ENCODE data around the gene COX8A. TPM values are rescaled to one million over a fixed set of nuclear protein-coding genes. Genes with fewer than 3 reads are reported as not detected.

Gene COX8A
- polyA plus RNA-seq, 3 donors: 196 to 245 (median 218) TPM

- no peak for DNase-seq (ENCODE audit: low read depth in 3 of 3, low spot score in 2 of 3)
Measured at GRCh38 chr11:64001484-64002420, 27.3 kb downstream of the COX8A start.

GRCh38 chr11:64003807-64004589 is 29.6 kb downstream of the COX8A start:
- DNase-seq (ENCODE audit: low read depth in 3 of 3, low spot score in 2 of 3): no peak

DNA sequence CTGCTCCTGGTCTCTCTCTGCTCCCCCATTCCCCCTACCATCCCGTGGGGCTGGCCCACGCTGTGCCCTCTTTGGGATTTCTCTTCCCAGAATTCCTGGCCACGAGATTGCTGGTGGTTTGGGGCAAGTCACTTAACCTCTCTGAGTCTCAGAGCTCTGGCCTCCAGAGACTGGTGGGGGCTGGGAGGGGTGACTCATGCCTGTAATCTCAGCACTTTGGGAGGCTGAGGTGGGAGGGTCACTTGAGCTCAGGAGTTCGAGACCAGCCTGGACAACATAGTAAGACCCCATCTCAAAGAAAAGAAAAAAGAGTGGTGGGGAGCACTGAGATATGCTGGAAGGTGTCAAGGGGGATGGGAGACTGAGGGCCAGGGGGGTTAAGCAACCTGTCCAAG is 30.2 kb downstream of the COX8A start:
- DNase-seq (ENCODE audit: low read depth in 3 of 3, low spot score in 2 of 3): no peak

GRCh38 chr11:64005691-64006090 is 31.3 kb downstream of the COX8A start:
- no peak for DNase-seq (ENCODE audit: low read depth in 3 of 3, low spot score in 2 of 3)

GRCh38 chr11:64006398-64006797 is 32.0 kb downstream of the COX8A start:
- no peak for DNase-seq (ENCODE audit: low read depth in 3 of 3, low spot score in 2 of 3)

DNA sequence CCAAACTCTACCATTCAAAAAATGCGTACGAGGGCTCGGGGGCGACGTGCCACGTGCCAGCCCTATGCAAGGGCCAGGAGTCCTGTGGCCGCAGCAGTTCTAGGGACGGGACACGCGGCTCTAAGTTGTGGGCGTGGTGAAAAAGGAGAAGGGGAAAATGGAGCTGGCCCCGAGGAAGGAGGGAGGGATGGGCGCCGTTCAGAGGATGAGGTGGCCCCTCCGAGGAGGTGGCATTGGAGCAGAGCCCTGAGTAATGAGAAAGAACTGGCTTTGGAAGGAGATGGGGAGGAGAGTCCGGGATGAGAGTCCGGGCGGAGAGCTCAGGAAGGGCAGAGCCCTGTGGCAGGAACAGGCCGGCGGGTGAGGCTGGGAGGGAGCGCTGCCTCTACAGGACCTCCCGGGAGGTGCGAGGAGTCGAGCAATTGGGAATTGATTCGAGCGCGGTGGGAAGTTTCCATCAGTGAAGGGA is 32.8 kb downstream of the COX8A start:
- no peak for DNase-seq (ENCODE audit: low read depth in 3 of 3, low spot score in 2 of 3)

DNA sequence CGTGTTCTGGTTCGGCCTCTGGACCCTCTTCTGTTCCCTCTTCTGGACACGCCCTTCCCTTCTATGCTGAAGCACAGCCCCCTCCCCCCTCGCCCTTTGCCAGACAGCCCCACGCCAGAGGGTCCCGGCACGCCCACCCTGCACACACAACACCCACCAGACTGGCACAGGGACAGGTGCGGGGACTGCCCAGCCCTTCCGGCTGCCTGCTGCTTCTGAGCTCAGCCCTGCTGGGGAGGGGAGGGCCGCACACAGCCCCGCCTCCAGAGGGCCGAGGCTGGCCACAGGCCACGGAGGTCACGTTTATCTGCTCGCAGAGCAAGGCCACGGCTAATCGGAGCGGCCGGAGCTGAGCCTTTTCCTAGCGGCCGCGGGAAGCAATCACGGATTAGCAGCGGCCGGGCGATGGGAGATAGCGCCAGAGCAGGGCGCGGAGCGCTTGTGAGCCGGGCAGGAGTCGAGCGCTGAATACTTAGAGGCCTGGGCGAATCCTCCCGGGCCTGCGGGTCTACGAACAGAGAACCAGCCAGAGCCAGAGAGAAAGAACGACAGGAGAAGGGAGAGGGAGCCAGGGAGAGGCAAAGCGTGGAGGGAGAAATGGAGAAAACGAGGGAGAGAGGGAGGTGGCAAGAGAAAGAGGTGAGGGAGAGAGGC is 33.3 kb downstream of the COX8A start:
- no peak for DNase-seq (ENCODE audit: low read depth in 3 of 3, low spot score in 2 of 3)

- no peak for DNase-seq (ENCODE audit: low read depth in 3 of 3, low spot score in 2 of 3)
Measured at GRCh38 chr11:64008283-64008913, 34.0 kb downstream of the COX8A start.

- no peak for DNase-seq (ENCODE audit: low read depth in 3 of 3, low spot score in 2 of 3)
Measured at GRCh38 chr11:64008914-64009633, 34.7 kb downstream of the COX8A start.

DNA sequence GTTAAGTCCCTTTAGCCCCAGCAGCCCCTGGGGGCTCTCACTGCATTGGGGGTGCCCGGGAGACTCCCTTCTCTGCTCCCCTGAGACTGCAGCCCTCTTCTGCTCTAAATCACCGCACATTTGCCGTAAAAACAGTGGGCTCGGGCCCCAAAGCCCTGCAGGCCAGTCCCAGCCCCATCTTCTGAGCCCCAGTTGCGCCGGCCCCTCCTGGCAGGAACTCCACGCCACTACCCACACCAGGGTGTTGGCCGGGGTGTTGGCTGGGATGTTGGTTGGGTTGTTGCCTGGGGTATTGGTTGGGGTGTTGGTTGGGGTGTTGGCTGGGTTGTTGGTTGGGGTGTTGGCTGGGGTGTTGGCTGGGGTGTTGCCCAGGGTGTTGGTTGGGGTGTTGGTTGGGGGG is 35.3 kb downstream of the COX8A start:
- no peak for DNase-seq (ENCODE audit: low read depth in 3 of 3, low spot score in 2 of 3)

DNA sequence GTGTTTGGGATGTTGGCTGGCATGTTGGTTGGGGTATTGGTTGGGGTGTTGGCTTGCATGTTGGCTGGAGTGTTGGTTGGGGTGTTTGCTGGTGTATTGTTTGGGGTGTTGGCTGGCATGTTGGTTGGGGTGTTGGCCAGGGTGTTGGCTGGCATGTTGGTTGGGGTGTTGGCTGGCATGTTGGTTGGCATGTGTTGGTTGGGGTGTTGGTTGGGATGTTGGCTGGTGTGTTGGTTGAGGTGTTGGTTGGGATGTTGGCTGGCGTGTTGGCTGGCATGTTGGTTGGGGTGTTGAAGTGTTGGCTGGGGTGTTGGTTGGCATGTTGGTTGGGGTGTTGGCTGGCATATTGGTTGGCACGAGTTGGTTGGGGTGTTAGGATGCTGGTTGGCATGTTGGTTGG is 36.4 kb downstream of the COX8A start:
- no peak for DNase-seq (ENCODE audit: low read depth in 3 of 3, low spot score in 2 of 3)

DNA sequence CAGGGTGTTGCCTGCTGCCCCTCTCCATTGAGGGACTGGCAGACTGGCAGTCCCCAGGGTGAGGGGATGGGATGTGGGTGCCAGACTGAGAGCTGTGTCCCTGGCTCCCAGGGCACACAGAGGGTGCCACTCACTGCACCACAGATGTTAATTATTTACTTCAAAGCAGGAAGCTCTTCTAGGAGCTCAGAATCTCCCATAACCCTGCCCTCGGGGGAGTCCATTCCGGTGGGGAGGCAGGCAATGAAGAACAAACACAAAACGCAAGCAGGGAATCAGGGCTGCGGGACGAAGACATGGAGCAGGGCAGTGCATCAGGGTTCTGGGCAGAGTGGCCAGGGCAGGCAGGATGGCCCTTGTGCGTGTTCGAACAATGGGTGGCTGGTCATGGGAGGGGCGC is 37.0 kb downstream of the COX8A start:
- no peak for DNase-seq (ENCODE audit: low read depth in 3 of 3, low spot score in 2 of 3)

DNA sequence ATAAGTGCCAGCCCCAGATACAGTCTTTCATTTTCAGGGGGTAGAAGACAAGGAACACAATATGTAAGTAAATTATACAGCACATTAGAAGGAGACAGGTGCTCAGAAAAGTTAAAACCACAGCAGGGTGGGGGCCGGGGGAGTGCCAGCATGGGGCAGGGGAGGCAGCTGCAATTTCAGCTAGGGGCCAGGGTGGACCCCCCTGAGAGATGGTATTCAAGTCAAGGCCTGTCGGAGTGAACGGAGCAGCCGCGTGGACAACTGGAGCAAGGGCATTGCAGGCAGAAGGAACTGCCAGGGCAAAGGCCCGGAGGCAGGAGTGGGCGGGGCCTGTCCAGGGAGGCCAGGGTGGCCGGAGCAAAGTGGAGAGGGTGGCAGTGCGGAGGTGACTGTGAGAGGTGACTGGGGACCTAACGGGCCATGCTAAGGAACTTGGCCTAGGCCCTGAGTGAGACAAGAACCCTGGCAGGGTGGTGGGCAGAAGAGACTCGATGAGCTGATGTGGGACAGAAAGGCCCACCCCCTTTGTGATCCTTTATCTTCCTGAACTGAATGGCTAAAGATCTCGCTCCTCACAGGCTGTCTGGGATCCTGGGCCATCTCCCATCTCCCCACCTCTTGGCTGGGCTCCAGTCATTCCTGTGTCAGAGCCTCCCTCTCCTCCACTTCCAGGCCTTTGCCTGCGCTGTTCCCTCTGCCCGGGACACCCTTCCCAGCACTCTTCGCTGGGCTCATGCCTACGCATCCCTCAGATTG is 38.9 kb downstream of the COX8A start:
- DNase-seq (ENCODE audit: low read depth in 3 of 3, low spot score in 2 of 3): no peak

- no peak for DNase-seq (ENCODE audit: low read depth in 3 of 3, low spot score in 2 of 3)
Measured at GRCh38 chr11:64014356-64014755, 39.9 kb downstream of the COX8A start.

DNA sequence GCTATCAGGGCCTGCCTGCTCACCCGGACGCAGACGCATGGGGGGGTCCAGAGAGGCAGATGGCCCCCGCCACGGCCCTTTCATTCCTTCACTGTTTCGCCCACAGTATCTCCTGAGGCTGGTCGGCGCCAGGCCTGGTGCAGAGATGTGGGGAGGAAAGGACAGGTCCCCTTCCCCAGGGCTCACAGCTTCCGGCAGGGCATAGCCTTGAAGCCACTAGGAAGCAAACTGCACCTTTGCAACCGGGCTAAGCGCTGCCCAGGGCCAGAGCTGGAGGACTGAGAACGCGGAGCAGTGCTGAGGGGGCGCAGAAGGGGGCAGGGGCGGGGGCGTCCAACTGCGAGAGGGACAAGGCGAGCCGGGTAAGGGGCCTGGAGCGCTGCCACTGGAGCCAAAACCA is 41.1 kb downstream of the COX8A start:
- DNase-seq (ENCODE audit: low read depth in 3 of 3, low spot score in 2 of 3): no peak

DNA sequence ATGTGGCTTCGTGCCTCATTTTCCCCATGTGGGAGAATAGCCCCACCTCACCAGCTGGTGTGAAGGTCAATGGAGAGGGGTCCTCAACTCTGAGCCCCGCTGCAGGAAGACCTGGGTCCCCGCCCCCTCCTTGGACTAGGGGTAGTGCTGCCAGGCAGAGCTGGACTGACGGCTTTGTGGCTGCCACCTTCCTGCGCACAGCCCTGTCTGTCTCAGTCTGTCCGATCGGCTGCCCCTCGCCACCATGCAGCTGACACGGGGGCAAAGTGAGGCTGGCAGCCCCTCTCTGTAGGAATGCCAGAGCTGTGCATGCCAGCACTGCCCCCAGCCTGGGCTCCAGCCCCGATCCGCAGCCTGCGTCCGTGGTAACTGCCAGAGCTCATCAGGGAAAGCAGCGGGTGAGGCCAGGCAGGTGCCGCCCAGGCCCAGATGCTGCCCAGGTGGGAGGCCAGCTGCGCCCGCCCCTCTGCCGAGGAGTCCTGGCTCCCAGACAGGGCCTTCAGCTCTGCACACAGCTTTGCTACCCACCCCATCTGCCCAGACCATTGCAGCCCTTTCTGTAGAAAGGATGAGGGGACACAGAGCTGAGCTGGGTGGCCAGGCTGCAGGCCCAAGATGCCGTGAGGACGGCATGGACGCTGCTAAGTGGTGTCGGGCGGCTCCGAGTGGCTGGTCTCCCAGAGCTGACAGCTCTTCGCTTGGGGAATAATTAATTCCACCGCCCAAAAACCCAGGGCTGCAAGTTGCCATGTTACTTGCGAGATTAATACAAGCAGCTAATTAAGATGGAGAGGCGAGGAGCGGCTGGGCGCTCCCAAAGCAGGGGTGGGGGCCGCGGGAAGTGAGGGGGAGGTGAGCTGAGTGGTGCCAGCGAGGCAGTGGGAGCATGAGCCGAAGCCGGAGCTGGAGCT is 41.8 kb downstream of the COX8A start:
- no peak for DNase-seq (ENCODE audit: low read depth in 3 of 3, low spot score in 2 of 3)

- DNase-seq (ENCODE audit: low read depth in 3 of 3, low spot score in 2 of 3): no peak
Measured at GRCh38 chr11:64017945-64018224, 43.5 kb downstream of the COX8A start.

- DNase-seq (ENCODE audit: low read depth in 3 of 3, low spot score in 2 of 3): no peak
Measured at GRCh38 chr11:64018310-64018709, 43.9 kb downstream of the COX8A start.

All from right renal cortex interstitium (tissue), 3 donors.